Measurements from ENCODE around the gene HCN1. TPM values are rescaled to one million over a fixed set of nuclear protein-coding genes. Genes with fewer than 3 reads are reported as not detected.

The HCN1 gene
- total RNA-seq, 4 donors from 2014 or later, result 0.09 to 0.48 (median 0.13) TPM; not detected in 1

DNA sequence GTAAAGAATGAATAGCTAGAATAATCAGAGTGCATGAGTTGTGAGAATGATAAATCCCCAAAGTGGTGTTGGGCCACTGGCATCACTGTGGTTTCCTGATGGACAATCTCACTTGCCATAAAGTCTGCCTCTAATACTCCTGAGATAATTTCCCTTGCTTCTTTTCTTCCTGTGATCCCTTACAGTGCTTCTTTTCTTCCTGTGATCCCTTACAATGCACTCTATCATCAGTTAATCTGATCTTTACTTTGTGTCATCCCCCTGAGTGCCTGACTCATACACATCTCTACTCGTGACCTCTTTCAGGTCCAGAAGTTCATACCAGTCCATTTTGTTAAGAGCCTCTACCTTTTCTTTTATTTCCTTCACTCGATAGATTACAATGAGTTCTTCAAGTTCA lies 418.3 kb downstream of the HCN1 start:
- ATAC-seq (ENCODE audit: low FRiP score) (no peak), DNase-seq (ENCODE audit: low spot score) (no peak)
- TF ChIP-seq, protein P1, sequence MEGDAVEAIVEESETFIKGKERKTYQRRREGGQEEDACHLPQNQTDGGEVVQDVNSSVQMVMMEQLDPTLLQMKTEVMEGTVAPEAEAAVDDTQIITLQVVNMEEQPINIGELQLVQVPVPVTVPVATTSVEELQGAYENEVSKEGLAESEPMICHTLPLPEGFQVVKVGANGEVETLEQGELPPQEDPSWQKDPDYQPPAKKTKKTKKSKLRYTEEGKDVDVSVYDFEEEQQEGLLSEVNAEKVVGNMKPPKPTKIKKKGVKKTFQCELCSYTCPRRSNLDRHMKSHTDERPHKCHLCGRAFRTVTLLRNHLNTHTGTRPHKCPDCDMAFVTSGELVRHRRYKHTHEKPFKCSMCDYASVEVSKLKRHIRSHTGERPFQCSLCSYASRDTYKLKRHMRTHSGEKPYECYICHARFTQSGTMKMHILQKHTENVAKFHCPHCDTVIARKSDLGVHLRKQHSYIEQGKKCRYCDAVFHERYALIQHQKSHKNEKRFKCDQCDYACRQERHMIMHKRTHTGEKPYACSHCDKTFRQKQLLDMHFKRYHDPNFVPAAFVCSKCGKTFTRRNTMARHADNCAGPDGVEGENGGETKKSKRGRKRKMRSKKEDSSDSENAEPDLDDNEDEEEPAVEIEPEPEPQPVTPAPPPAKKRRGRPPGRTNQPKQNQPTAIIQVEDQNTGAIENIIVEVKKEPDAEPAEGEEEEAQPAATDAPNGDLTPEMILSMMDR (IDR thresholded peaks at IDR 0.05), result no peak

DNA sequence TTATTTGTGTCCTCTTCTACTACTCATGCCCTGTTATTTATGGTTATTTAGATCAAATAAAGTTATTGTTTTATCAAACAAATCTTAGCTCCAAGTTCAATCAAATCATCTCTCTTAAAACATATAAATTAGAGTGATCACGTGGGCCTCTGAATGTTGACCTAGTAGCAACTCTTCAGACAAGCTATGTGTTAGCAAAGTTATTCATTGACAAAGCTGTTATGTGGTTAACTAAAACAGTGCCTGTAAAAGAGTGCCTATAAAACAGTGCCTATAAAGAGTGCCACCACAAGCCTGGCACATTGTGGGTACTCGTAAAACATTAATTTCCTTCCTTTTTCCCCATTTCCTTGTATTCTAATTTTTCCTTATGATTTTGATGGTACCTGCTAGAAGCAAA lies 421.9 kb downstream of the HCN1 start:
- ATAC-seq (ENCODE audit: low FRiP score) (no peak), DNase-seq (ENCODE audit: low spot score) (no peak)
- TF ChIP-seq, protein P1 (IDR thresholded peaks at IDR 0.05), result no peak

DNA sequence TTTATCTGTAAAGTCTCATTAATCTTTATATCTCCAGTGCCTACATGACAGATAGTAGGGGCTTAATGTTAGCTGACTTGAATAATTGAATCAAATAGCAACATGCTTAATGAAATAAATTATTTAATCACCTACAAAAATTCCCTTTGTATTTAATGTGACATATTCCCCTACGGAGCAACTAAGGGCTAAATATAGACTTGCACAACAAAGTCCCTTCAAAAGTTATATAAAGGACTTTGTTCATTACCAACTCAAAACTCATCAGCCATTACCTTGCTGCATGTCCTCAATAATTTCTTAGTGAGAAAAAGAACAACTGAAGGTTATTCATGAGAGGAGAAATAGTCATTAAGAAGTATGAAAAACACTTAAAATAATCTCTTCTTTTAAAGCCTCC lies 424.6 kb downstream of the HCN1 start:
- ATAC-seq (ENCODE audit: low FRiP score), result no peak

DNA sequence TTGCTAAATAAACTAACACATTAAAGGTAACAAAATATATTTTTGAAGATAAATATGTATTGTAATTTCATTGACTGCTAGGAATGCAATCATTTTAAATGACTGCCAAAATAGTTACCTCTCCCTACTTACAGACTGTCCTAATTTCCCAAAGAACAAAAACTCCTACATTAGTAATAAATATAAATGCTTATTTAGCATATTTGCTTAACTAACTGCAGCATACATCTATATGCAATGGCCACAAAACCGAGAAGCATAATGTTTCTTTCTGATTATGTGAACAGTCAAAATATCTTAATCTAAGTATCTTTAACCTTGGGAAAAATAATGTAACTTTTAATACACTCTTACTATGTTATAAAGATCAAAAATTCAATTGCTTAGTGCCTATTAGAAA lies 431.7 kb downstream of the HCN1 start:
- TF ChIP-seq, protein P1 (IDR thresholded peaks at IDR 0.05), result no peak
- ATAC-seq (ENCODE audit: low FRiP score), result no peak
- no peak for DNase-seq (ENCODE audit: low spot score)

More for the DNA sequence above, 424.6 kb downstream of the HCN1 start:
- TF ChIP-seq, protein P1 (IDR thresholded peaks at IDR 0.05), result no peak
- no peak for DNase-seq (ENCODE audit: low spot score)

DNA sequence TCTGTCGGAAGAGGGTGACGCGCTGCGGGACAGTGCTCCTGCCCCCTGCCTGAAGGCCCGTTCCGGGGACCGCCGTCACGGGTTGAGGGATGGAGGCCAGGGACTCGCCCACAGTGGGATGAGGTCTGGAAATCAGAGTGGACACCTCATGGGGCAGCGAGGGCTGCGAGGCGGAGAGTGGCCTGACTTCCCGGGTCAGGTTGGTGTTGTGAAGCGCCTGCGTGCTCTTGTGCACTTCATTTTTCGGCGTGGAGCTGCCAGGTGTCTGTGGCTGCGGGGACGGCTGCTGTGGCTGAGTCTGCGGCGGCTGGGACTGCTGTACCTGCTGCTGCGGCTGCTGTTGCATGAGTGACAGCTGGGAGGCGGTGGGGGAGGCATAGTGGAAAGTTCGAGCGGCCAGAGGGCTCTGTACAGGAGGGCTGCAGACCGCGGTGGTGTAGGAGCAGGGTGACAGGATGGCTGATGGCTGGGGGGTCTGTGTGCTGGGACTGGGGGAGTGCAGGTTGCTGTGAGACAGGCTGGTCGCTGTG lies 434.1 kb downstream of the HCN1 start:
- DNase-seq (ENCODE audit: low spot score) (no peak), ATAC-seq (ENCODE audit: low FRiP score) (no peak)
- TF ChIP-seq, protein P1 (IDR thresholded peaks at IDR 0.05), result no peak

DNA sequence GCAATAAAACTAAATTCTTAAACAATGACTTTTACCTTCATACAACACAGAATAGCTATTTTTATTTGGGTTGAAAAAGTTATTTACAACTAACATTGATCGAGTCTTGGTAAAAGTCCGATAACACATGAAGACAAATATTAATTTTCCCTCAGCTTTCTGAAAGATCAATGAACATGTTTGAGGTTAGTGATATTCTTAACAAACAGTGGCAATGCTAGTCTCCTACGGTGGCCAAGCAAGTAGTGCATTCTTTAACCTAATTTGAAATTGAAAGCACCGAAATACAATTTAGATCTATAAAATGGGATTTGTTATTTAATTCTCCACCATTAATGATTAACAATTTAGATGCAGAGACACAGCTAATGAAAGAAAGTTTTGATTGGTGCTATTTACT lies 435.1 kb downstream of the HCN1 start:
- no peak for DNase-seq (ENCODE audit: low spot score)
- TF ChIP-seq, protein P1 (IDR thresholded peaks at IDR 0.05), result no peak
- no peak for ATAC-seq (ENCODE audit: low FRiP score)

DNA sequence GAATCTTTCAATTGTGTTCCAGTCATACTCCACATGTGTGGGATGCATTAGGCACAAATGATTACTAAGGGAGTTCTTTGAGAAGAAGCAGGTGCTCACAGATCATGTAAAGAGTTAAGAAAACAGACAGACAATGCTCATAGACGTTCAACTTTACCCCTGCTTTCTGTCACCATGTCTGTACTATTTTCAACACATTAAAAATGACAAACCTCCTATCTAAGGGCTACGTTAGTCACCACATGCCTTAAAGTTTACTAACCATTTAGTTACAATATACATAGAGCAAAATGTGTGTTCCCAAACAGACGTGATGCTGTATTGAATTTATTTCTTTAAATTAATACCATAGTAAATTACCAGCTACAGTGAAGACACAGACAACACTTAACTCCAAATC lies 435.9 kb downstream of the HCN1 start:
- TF ChIP-seq, protein P1 (IDR thresholded peaks at IDR 0.05), result no peak
- DNase-seq (ENCODE audit: low spot score), result no peak
- ATAC-seq (ENCODE audit: low FRiP score), result no peak
